Stimulated activated CD4-positive, alpha-beta T cell treated with anti-CD3 and anti-CD28 coated beads, TNF-alpha, amount 100 ng/mL, for 4 hours (primary cell): ENCODE results near the gene SLC13A5.
"Not testable (repeated sequence)": the region's sequence is repeated elsewhere in the genome, so short reads cannot be mapped to it uniquely, and the experiment has no call there.

ENCODE experiments used
- DNase-seq, 3 experiments: peaks; one replicate each; pipeline ENCODE4 v3.0.0-alpha.2; 2020; ENCODE audit warnings: low read depth in 3 of 3

SLC13A5 gene

GRCh38 chr17:6661464-6661848 lies 51.7 kb downstream of the SLC13A5 start:
- no peak for DNase-seq

DNA sequence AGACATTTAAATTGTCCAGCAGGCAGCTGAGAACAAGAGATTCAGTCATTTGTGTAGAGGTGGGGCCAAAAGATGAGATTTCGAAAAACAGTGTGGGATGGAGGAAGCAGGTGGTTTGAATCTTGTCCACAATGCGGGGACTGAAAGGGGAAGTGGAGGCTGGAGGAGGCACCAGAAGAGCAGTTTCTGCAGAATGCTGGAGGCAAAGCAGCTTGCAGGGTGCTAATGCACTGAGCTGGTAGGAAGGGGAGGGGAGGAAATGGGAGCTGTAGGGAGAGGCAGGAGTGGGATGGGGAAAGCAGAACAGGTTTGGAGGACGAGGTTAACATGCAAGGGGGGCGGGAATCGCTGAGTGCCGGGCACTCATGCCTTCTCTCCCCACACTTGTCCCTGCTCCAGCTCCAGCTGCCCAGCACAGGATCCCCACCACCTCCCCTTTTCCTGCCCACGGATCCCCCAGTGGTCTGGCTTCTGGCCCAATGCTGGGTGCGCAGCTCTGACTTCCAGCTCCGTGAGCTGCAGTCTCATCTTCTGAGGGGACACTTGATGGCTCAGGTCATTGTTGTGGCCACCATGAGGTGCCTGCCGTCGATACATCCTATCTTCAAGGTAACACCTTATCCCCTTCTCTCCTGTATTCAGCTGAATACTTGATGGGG lies 52.2 kb downstream of the SLC13A5 start:
- DNase-seq = no peak

DNA sequence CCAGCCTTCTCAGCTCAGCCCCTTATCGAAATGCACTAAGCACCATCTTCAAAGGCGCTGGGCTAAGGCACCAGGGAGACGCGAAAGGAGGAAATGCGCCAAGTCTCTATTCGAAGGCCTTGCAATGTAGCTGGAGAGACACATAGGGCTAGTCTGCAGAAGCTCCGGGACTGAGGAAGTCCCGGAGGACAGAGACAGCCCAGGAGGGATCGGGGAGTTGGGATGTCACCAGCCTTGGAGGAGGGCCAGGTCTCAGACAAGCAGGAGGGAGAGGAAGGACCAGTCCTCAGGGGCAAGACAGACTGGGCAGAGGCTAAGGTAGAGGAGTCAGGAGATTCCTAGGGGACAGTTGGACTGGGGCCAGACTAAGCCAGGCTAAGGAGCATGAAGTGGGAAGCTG lies 53.1 kb downstream of the SLC13A5 start:
- DNase-seq = no peak

DNA sequence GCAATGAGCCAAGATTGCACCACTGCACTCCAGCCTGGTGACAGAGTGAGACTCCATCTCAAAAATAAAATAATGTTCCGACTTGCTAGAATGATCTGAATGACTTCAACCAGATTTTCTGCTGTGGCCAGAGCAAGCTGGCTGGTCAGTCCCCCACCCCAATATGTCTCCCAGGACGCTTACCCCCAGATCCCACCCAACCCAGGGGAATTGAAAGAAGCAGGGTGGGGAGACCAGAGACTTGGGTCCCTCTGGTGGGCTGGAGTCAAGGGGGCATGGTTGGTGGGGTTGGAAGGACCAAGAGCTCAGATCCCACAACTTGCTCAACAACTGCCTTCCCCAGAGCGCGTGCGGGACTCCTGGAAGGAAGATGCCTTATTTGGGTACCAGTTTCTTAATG lies 54.8 kb downstream of the SLC13A5 start:
- DNase-seq = not testable (repeated sequence)

GRCh38 chr17:6657633-6658287 lies 55.4 kb downstream of the SLC13A5 start:
- no peak for DNase-seq

DNA sequence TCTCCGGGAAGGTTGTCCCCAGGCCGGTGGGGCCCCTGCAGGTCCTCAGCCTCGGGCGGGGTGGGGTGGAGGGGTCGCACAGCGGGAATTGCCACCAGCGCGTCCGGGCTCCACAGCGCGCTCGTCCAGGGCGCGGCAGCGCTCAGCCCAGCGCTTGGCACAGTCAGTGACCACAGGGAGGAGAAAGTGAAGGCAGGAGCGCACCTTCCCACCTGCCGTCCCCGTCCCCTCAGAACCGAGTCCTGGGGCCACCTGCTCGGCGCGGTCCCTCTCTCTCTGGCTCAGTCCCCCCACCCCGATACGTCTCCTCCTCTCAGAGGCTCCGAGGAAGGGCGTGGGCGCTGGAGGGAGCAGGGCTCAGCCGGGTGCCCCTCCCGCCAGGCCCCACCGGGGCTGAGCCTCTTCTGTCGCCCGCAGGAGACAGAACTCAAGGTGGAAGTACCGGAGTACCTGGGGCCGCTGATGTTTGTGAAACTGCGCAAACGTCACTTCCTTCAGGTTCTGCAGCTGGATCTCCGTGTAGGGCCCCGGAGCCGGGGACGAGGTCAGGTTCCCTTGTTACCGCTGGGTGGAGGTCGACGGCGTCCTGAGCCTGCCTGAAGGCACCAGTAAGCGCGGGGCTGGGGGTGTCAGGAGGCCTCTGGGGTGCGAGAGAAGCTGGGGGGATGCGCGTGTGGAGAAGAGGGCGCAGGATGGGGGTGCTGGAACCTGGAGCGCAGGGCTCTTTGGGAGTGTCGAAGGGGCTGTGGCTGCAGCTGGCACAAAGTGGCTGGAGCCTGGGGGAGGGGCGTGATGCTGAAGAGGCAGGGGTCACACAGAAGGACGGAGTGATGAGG lies 56.2 kb downstream of the SLC13A5 start:
- DNase-seq = not testable (repeated sequence)

DNA sequence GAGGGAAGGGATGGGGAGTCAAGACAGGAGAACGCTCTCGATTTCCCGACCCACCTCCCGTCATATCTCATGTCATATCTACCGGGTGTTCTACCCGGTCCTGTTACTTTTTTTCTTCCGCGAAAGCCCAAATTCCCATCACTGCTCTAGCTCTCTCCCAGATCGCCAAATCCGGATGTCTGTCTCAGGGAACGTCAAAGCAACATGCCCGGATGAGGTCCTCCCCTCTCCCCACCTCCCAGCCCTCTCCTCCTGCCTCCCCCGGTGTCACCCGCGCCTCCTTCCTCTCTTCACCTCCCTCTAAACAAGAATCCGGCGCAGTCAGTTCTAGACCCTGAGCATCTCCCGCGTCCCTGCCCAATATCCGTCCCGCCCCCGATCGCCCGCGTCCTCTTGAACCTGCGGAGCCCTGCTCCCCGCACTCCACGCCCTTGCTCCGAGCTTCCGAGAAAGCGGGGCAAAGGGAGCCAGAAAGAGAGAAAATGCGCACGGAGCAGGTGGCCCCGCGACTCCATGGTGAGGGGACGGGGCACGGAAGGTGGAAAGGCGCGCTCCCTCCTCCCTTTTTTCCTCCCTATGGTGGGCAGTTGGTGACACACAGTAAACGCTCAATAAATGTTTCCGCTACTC lies 57.3 kb downstream of the SLC13A5 start:
- DNase-seq = not testable (repeated sequence)

DNA sequence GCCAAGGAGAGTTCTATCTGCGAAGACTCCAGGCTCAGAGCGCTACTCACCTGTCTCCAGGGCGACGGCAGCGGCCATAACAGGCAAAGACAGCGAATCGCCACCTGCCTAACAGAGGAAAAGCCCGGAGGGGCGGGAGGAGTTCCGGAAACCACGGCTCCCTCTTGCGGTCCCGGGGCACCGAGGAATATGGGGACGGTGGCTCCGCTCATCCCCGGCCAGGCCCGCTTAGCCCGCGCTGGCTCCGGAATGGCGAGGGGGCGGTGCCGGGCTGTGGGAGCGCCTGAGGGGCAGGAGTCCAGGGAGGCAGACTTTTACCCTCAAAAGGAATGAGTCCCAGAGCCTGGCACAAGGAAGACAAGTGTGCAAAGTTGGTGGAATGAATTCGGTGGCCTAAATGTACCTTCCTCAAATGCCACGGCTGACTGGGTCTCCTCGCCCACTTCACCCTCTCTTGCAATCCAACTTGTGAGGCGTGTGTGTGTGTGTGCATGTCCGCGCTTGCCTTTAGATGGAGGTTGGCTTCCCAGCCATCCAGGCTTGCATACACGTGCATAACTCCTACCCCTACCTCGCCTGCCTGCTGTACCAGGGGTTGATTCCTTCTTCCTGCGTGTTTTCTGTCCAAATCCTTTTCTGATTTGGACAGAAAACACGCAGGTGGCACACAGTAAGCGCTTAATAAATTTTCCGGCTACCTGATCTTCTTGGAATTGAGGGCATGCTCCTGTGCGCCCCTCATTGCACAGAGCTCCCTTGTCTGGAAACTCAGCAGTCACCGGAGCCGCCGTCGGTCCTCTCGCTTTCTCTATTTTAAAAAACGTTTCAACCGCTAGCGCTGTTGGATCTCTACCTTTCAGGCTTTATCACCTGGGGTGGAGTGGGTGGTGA lies 58.1 kb downstream of the SLC13A5 start:
- no peak for DNase-seq

- no peak for DNase-seq
Measured at GRCh38 chr17:6651919-6652452, 61.2 kb downstream of the SLC13A5 start.

DNA sequence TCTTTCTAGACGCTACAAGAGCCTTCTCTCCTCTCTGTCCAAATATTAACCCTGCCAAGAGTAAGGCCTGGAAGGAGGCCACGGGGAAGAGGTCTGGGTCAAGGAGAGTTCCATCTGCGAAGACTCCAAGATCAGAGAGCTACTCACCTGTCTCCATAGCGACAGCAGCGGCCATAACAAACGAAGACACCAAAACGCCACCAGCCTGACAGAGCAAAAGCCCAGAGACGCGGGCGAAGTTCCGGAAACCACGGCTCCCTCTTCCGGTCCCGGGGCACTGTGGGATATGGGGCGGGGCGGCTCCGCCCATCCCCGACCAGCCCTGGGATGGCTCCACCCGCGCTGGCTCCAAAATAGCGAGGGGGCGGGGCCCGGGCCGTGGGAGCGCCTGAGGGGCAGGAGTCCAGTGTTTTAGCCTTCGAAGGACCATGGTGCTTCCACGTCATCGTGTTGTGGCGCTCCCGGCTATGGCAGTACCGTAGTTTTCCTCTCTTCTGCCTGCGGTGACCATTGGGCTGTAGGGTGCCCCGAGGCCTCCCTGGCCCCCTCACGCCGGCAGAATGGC lies 61.7 kb downstream of the SLC13A5 start, which contains the start of the genes C17orf100 and MED31:
TSS of gene C17orf100 (plus strand) at position 409 of the 565 bp plus-strand sequence. CDS start at position 561, 152 bp downstream.
TSS of gene MED31 (minus strand) at position 252 of the 565 bp plus-strand sequence. CDS start at position 175, 77 bp downstream.
- peak; percentile 87 to 90 (median 89) for DNase-seq

DNA sequence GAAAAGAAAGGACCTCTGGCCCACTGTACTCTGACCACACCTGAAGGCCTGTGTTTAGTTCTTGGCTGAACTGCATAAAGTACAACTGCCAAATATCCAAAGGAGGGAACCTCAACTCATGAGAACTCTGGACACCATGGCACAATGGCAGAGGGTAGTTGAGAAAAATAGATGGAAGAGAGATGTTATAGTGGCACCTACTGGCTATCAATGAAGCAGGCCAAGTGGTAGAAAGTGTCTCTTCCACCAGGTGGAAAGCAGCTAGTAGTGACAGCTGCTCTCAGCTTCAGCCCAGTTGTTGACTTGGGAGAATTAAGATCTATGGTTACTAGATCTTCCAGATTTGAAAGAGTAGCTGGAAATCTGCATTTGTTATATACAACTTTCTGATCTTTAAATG lies 65.0 kb downstream of the SLC13A5 start:
- DNase-seq = no peak

DNA sequence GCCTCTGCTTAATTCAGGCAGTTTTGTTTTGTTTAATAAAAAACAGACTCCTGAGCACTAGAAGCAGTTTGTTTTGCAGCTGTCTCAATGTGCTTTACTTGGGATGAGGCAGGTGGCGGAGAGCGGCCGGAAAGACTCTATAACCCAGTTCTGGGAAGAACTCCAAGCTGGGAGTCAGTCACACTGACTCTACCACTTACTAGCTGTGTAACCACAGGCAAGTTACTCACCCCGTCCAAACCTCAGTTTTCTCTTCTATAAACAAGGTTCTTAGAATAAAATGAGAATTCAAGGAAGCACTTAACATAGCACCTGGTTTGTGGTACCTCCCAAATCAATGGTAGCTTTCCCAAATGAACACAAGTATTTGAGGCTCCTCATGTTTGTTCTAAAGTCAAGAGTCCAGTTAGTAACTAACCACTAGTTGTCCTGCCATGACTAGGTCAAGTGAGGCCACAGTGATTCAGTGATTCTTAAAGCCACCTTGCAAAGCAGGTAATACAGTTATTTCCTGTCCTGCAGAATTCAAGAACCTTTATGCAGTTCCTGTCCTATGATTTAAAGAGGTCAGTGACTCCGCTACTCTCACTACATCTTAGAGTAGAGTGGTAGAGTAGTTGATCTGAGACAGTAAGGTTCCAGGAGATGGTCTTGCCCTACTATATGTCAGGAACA lies 69.6 kb downstream of the SLC13A5 start:
- no peak for DNase-seq

DNA sequence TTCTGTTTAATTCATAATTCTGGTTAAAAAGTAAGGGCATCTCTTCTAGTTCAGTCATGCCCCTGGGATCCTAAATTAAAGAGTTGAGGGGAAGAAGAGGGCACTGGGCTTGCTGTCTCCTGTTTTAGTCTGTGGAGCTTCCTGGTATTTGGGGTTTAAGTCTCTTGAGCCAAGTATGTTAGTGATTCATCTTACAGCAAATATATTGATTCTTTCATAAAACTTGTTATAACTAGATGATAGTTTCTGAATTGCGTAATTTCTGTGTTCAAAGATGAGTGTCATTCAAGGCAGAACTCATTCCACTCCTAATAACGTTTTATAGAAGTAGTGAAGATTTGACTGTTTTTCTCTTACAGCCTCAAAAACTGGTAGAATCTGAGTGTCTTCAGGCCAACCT lies 70.6 kb downstream of the SLC13A5 start:
- DNase-seq = no peak

DNA sequence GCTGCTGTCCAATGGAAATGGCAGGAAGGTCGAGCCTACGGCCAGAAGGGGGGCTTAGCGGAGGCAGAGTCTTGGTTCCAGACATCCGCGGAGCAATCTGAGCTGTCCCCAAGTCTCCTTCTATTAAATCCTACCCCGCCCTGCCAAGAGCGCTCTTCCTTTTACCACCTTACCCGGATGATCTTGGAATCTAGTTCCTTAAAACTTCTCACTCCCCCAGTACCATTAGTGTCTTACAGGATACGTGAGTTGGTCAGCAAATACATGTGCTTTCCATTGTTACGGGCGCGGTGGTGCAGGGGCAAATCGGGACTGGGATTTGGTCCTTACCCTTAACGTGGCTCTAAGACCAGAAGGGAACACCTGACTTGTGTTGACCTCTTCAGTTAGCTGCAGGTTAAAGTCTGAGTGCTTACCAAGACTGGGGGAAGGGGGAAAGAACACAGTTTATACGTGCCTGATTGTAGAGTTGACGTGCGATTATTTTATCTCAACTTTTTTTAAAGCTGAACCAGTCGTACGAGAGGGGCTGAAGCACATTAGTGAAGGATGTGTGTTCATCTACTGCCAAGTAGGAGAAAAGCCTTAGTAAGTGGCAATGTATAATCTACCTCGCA lies 71.8 kb downstream of the SLC13A5 start:
- no peak for DNase-seq

DNA sequence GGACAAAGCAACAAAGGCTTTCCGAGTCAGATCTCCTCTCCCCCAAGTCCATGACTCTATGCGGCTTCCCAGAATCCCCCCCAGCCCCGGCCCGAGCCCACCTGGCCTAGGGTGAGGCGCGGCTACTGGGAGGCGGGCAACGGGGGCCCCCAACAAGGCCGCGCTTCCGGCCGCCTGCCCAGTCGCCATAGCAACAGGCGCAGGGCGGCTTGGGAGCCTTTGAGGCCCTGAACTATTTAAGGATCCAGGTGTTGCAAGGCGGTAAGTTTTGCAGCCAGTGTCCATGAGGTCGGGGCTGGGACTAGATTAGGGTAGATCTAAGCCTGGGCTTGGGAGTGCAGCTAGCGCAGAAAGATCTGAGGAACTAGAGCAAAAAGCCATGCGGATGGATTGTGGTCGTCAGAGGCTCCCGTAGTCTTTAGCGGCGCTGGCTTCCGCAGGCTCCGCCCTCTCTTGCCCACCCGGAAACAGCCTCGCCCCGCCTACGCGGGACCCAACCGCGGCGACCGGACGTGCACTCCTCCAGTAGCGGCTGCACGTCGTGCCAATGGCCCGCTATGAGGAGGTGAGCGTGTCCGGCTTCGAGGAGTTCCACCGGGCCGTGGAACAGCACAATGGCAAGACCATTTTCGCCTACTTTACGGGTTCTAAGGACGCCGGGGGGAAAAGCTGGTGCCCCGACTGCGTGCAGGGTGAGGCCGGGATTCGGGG lies 72.5 kb downstream of the SLC13A5 start, which contains the start of the genes KIAA0753 and TXNDC17:
TSS of gene KIAA0753 (minus strand) at position 176 of the 711 bp plus-strand sequence. CDS start 5,608 bp downstream, outside the sequence.
TSS of gene TXNDC17 (plus strand) at position 525 of the 711 bp plus-strand sequence. CDS start at position 548, 23 bp downstream.
- DNase-seq = peak; percentile 77 to 90 (median 83)

- DNase-seq = peak in 1 of 3 experiments; percentile 29
Measured at GRCh38 chr17:6639586-6640535, 73.3 kb downstream of the SLC13A5 start.

- DNase-seq = no peak
Measured at GRCh38 chr17:6639014-6639585, 74.1 kb downstream of the SLC13A5 start.
